Activated T-cell treated with anti-CD3 and anti-CD28 coated beads, Interleukin-2, amount 50 U/mL, for 4 hours (primary cell): ENCODE data around the gene DMKN. TPM values are rescaled to one million over a fixed set of nuclear protein-coding genes. Genes with fewer than 3 reads are reported as not detected.

Experiments
- ATAC-seq, 2 donors: fragments of 200-7000 bp; cut with Tn5 transposase; one replicate each; pipeline ENCODE4 v1.10.0; 2021
- DNase-seq: peaks from one replicate; pipeline ENCODE4 v3.0.0-alpha.2; 2020
- H3K27me3 Mint-ChIP-seq: one replicate; pipeline ENCODE4 v1.8.0; 2021; ENCODE audit warnings: low read depth, mixed read lengths
- H3K36me3 Mint-ChIP-seq: one replicate; pipeline ENCODE4 v1.8.0; 2022; ENCODE audit warnings: mixed read lengths; ENCODE audit not compliant: insufficient read depth
- H3K4me1 Mint-ChIP-seq: one replicate; pipeline ENCODE4 v1.8.0; 2021; ENCODE audit warnings: low read depth, mixed read lengths
- H3K4me3 Mint-ChIP-seq: one replicate; pipeline ENCODE4 v1.8.0; 2021; ENCODE audit warnings: mild to moderate bottlenecking, moderate library complexity, mixed read lengths
- H3K9me3 Mint-ChIP-seq: one replicate; pipeline ENCODE4 v1.8.0; 2021; ENCODE audit warnings: mixed read lengths
- total RNA-seq, 3 donors: library from RNA; stranded (reverse); gene quantifications; one replicate each; pipeline ENCODE4 v1.2.1, GENCODE V29; 2021

The DMKN gene
- total RNA-seq, 3 donors from 2014 or later = 0.49 to 1.3 (median 0.95) TPM

GRCh38 chr19:35502751-35503150 is 10.7 kb downstream of the DMKN start:
- Mint-ChIP-seq H3K4me1 (no peaks in the 10 kb centered on the region), H3K9me3 (no peaks in the 10 kb centered on the region), H3K36me3 (no peaks in the 10 kb centered on the region), H3K4me3 (no peak overlapping the region), H3K27me3 (peaks cover 22% of the 10 kb centered on the region)
- ATAC-seq = no peak
- DNase-seq = no peak

DNA sequence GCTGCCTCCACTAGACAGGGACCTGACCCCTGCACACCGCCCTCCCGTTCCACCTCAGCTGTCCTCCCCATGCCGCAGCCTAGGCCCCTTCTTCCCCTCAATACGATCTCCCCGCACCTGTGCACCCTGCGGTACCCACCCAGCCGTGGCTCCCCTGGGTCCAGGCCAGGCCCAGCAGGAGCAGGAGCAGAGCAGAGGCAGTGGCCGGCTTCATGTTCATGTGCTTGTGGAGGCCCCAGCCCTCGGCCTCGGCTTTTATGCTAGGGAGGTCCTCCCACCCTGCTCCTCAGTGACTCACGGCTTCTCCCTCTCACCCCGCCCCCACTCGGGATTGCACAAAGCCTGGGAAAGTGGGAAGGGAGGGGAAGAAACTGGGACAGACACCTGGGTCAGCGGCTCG is 11.8 kb downstream of the DMKN start:
- ATAC-seq (no peak), DNase-seq (no peak)
- Mint-ChIP-seq H3K9me3 (no peaks in the 10 kb centered on the region), H3K4me3 (no peak overlapping the region), H3K27me3 (peaks cover 22% of the 10 kb centered on the region), H3K4me1 (no peaks in the 10 kb centered on the region), H3K36me3 (no peaks in the 10 kb centered on the region)

GRCh38 chr19:35500611-35501010 is 12.8 kb downstream of the DMKN start:
- peaks cover 17% of the 10 kb centered on the region for H3K27me3 Mint-ChIP-seq
- no peaks in the 10 kb centered on the region for H3K36me3 Mint-ChIP-seq
- peaks cover under 1% of the 10 kb centered on the region for H3K4me1 Mint-ChIP-seq
- H3K9me3 Mint-ChIP-seq = no peaks in the 10 kb centered on the region
- H3K4me3 Mint-ChIP-seq = no peak overlapping the region
- no peak for ATAC-seq
- DNase-seq = no peak

DNA sequence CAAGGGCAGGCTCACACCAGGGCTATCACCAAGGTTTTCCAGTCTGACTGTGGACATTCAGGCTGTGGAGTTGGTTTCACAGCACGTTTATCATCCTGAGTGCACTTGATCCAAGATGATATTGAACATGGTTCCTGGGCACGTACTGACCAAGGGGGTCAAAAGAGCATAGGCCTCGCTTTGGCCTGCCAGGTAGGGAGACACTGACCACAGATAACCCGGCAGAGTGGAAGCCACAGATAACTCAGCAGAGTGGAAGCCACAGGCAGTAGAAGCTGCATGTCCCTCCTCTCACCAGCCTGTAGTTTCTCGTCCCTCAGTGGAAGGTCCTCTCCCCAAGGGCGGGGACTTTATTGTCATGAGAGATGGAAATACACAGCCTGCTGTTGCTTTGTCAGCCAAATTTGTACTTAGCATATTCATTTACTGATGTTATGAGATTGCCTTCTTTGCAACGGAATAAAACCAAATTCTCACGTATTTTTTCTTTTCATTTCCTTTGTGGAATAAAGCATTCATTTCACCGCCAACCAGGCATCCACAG is 14.4 kb downstream of the DMKN start:
- ATAC-seq = no peak
- no peak for DNase-seq
- no peaks in the 10 kb centered on the region for H3K9me3 Mint-ChIP-seq
- no peaks in the 10 kb centered on the region for H3K36me3 Mint-ChIP-seq
- peaks cover 3% of the 10 kb centered on the region for H3K4me1 Mint-ChIP-seq
- peaks cover 11% of the 10 kb centered on the region for H3K27me3 Mint-ChIP-seq
- H3K4me3 Mint-ChIP-seq = no peak overlapping the region

DNA sequence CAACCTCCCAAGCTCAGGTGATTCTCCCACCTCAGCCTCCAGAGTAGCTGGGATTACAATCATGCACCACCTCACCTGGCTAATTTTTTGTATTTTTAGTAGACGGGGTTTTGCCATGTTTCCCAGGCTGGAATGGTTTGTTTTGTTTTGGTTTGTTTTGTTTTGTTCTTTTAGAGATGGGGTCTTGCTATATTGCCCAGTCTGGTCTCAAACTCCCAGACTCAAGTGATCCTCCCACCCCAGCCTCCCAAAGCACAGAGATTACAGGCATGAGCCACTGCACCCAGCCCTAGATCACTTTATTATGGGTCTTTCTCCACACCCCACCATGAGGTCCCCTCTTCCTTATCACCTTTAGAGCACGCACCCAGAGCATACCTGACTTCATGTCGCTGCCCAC is 15.2 kb downstream of the DMKN start:
- ATAC-seq = no peak
- no peak for DNase-seq
- H3K36me3 Mint-ChIP-seq = no peaks in the 10 kb centered on the region
- peaks cover 3% of the 10 kb centered on the region for H3K4me1 Mint-ChIP-seq
- no peak overlapping the region for H3K4me3 Mint-ChIP-seq
- no peaks in the 10 kb centered on the region for H3K9me3 Mint-ChIP-seq
- peaks cover 8% of the 10 kb centered on the region for H3K27me3 Mint-ChIP-seq

- DNase-seq (no peak), ATAC-seq (no peak)
- no peaks in the 10 kb centered on the region for H3K36me3 Mint-ChIP-seq
- no peaks in the 10 kb centered on the region for H3K9me3 Mint-ChIP-seq
- peaks cover 3% of the 10 kb centered on the region for H3K4me1 Mint-ChIP-seq
- no peak overlapping the region for H3K4me3 Mint-ChIP-seq
- peaks cover 5% of the 10 kb centered on the region for H3K27me3 Mint-ChIP-seq
Measured at GRCh38 chr19:35497406-35497805, 16.0 kb downstream of the DMKN start.

- H3K4me3 Mint-ChIP-seq = no peak overlapping the region
- H3K36me3 Mint-ChIP-seq = no peaks in the 10 kb centered on the region
- DNase-seq (peak; percentile 85), ATAC-seq (peak; percentile 92 to 96)
- H3K9me3 Mint-ChIP-seq = no peaks in the 10 kb centered on the region
- H3K4me1 Mint-ChIP-seq = peaks cover 3% of the 10 kb centered on the region
- peaks cover 3% of the 10 kb centered on the region for H3K27me3 Mint-ChIP-seq
Measured at GRCh38 chr19:35495107-35496064, 18.1 kb downstream of the DMKN start.

GRCh38 chr19:35493971-35494370 is 19.5 kb downstream of the DMKN start:
- DNase-seq (no peak), ATAC-seq (no peak)
- H3K27me3 Mint-ChIP-seq = peaks cover 8% of the 10 kb centered on the region
- H3K9me3 Mint-ChIP-seq = no peaks in the 10 kb centered on the region
- no peak overlapping the region for H3K4me3 Mint-ChIP-seq
- H3K36me3 Mint-ChIP-seq = no peaks in the 10 kb centered on the region
- H3K4me1 Mint-ChIP-seq = peaks cover 3% of the 10 kb centered on the region

DNA sequence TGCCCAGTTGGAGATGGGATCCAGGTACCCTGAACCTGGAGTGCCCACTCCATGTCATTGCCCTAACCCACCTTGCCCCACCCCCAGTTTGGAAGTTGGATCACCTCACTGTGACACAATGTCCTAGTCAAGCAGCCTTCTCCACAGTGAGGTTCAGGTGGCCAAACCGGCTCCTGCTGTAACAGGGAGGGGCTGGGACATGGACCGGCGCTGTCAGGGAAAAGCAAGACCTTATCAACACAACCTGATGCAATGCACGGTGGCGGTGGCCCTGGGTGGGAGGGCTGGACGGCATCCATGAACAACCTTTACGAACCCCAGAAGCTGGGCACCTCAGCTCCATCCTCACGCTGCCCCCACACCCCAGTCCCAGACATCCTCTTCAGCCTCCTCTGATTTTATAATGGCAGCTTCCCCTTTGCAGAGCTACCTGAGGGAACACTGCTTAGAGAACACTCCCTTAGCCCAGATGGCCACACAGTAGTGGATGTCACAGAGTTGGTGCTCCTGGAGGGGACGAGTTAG is 21.6 kb downstream of the DMKN start:
- H3K9me3 Mint-ChIP-seq = no peaks in the 10 kb centered on the region
- no peak overlapping the region for H3K4me3 Mint-ChIP-seq
- peaks cover 3% of the 10 kb centered on the region for H3K4me1 Mint-ChIP-seq
- H3K36me3 Mint-ChIP-seq = no peaks in the 10 kb centered on the region
- ATAC-seq (no peak), DNase-seq (no peak)
- H3K27me3 Mint-ChIP-seq = peaks cover 8% of the 10 kb centered on the region

GRCh38 chr19:35490364-35490763 is 23.1 kb downstream of the DMKN start, which contains the start of gene KRTDAP:
TSS of gene KRTDAP (minus strand) at chr19:35490464. CDS start at chr19:35490442, 22 bp downstream.
- Mint-ChIP-seq H3K4me1 (no peaks in the 10 kb centered on the region), H3K27me3 (peaks cover 8% of the 10 kb centered on the region), H3K4me3 (no peak within 1 kb of the TSS), H3K36me3 (no peaks in the 10 kb centered on the region), H3K9me3 (no peaks in the 10 kb centered on the region)
- DNase-seq (no peak), ATAC-seq (no peak)

DNA sequence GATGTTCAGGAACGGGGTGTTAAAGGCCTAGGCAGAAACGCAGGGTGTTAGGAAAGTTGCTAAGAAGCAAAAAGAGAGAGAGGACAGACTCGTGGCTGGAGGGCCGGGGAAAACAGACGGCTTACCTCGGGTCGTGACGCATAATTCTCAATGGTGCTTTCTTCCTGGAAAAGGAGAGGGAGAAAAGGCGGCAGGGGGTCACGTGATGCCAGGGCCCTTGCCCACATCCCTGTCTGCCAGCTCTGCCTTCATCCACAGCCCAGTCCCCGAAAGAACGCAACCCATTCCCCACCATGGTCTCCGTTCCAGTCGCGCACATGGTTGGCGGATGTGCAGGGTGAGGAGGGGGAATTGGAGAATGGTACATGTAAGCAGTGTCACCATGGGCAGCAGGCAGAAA is 24.8 kb downstream of the DMKN start:
- DNase-seq = no peak
- H3K4me3 Mint-ChIP-seq = no peak overlapping the region
- H3K27me3 Mint-ChIP-seq = peaks cover 8% of the 10 kb centered on the region
- no peaks in the 10 kb centered on the region for H3K9me3 Mint-ChIP-seq
- H3K36me3 Mint-ChIP-seq = no peaks in the 10 kb centered on the region
- peaks cover 8% of the 10 kb centered on the region for H3K4me1 Mint-ChIP-seq
- no peak for ATAC-seq

DNA sequence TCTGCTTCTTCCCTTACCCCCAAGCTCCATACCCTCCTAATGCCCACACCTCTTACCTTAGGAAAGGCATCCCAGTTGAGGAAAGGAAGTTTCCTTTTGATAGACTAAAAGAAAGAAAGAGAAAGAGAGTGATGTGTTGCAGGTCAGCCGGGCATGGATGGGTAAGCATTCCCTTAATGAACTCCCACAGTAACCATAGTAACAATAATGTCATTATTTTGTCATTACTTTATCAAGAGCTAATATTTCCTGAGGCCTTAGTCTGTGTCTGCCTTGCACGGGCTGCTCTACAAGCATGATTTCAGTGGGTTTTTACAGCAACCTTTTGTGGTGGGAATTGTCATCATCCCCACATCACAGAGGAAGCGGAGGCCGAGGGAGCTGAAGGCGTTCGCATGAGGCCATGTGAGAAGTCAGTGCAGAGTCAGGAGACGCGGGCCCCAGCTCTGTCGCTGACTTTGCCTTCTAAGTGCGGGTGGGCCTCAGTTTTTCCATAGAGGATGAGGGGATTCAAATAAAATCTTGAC is 25.7 kb downstream of the DMKN start:
- ATAC-seq = no peak
- DNase-seq = no peak
- Mint-ChIP-seq H3K27me3 (peaks cover 8% of the 10 kb centered on the region), H3K9me3 (no peaks in the 10 kb centered on the region), H3K36me3 (no peaks in the 10 kb centered on the region), H3K4me1 (peaks cover 8% of the 10 kb centered on the region), H3K4me3 (no peak overlapping the region)

- Mint-ChIP-seq H3K4me1 (peaks cover 8% of the 10 kb centered on the region), H3K27me3 (peaks cover 8% of the 10 kb centered on the region)
- ATAC-seq = no peak
Measured at GRCh38 chr19:35486268-35486708, 27.2 kb downstream of the DMKN start.

DNA sequence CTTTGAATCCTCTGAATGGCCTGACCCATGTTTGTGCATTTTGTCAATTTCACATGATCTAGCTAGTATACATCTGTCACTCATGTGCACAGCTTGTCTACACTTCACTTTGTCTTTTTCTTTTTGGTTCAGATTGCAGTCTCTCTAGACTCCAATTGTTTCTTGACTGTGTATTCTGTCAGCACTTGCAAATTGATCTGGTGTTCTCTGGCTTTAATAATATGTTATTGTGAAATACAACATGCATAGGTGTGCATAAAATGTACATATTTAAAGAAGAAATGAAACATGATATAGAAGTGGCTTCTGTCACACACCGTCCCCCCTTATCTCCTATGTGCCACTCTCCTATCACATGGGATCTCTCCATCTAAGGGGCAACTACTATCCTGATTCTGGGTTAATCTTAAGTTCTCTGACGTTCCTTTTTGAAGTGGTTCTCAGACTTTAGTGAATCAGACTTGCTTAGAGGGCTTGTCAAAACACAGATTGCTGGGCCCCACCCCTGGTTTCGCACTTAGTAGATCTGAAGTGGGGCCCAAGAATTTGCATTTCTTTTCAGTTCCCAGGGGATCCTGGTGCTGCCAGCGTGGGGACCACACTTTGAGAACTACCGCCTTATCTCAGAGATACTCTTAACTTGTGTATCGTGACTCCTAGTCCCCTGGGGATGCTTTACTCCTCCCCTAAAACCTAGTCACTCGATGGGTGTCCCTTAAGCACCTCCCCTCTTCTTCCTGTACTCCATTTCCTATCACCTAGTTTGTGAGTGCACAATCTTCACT is 29.0 kb downstream of the DMKN start:
- Mint-ChIP-seq H3K27me3 (no peaks in the 10 kb centered on the region), H3K9me3 (no peaks in the 10 kb centered on the region), H3K36me3 (no peaks in the 10 kb centered on the region), H3K4me1 (peaks cover 8% of the 10 kb centered on the region), H3K4me3 (no peak overlapping the region)
- DNase-seq (no peak), ATAC-seq (peak; percentile 37 to 41)

More at GRCh38 chr19:35486268-35486708, 27.2 kb downstream of the DMKN start:
- Mint-ChIP-seq H3K9me3 (no peaks in the 10 kb centered on the region), H3K36me3 (no peaks in the 10 kb centered on the region), H3K4me3 (no peak overlapping the region)
- DNase-seq = no peak
